HK-2 (cell line): ENCODE results near the gene SRPK2.
"Not testable (repeated sequence)": the region's sequence is repeated elsewhere in the genome, so short reads cannot be mapped to it uniquely, and the experiment has no call there.

Experiments used
- DNase-seq: peaks from one replicate; pipeline ENCODE4 v3.0.0-alpha.2; 2018; ENCODE audit not compliant: unreplicated experiment

SRPK2 gene

GRCh38 chr7:105339404-105340323 is 49.1 kb downstream of the SRPK2 start:
- no peak for DNase-seq

- DNase-seq, result no peak
Observed at GRCh38 chr7:105337529-105337928, 51.2 kb downstream of the SRPK2 start.

GRCh38 chr7:105336009-105336408 is 52.7 kb downstream of the SRPK2 start:
- DNase-seq, result no peak

- DNase-seq, result not testable (repeated sequence)
Observed at GRCh38 chr7:105332661-105333060, 56.1 kb downstream of the SRPK2 start.

GRCh38 chr7:105330526-105330925 is 58.2 kb downstream of the SRPK2 start:
- DNase-seq, result no peak

- DNase-seq, result no peak
Observed at GRCh38 chr7:105327201-105327600, 61.5 kb downstream of the SRPK2 start.

GRCh38 chr7:105325216-105325904 is 63.4 kb downstream of the SRPK2 start:
- DNase-seq, result no peak

GRCh38 chr7:105324606-105325005 is 64.1 kb downstream of the SRPK2 start:
- DNase-seq, result not testable (repeated sequence)

GRCh38 chr7:105323366-105323765 is 65.4 kb downstream of the SRPK2 start:
- DNase-seq, result no peak

GRCh38 chr7:105322655-105323277 is 66.0 kb downstream of the SRPK2 start:
- DNase-seq, result no peak

- no peak for DNase-seq
Observed at GRCh38 chr7:105321754-105322455, 66.8 kb downstream of the SRPK2 start.

- DNase-seq, result no peak
Observed at GRCh38 chr7:105320896-105321295, 67.8 kb downstream of the SRPK2 start.

- no peak for DNase-seq
Observed at GRCh38 chr7:105319578-105319977, 69.1 kb downstream of the SRPK2 start.

- no peak for DNase-seq
Observed at GRCh38 chr7:105316578-105317344, 72.0 kb downstream of the SRPK2 start.

- no peak for DNase-seq
Observed at GRCh38 chr7:105315357-105315756, 73.4 kb downstream of the SRPK2 start.

GRCh38 chr7:105309235-105310169 is 79.2 kb downstream of the SRPK2 start:
- no peak for DNase-seq

- DNase-seq, result no peak
Observed at GRCh38 chr7:105307163-105307672, 81.5 kb downstream of the SRPK2 start.

- DNase-seq, result no peak
Observed at GRCh38 chr7:105306298-105306748, 82.4 kb downstream of the SRPK2 start.

- no peak for DNase-seq
Observed at GRCh38 chr7:105305633-105306032, 83.1 kb downstream of the SRPK2 start.
